Neural cell (in vitro differentiated cells): Measurements from ENCODE around the gene IGF1. TPM values are rescaled to one million over a fixed set of nuclear protein-coding genes. Genes with fewer than 3 reads are reported as not detected.

Experiments
- H2AFZ ChIP-seq: fragments of 200-600, 300-800 bp; sonication (generic), shearing (Covaris generic); 2 replicates; pipeline ENCODE4 v1.6.0; 2014; ENCODE audit warnings: low read depth, mild to moderate bottlenecking, antibody characterized with exemption, low read length, moderate library complexity
- H3F3A ChIP-seq: fragments of 200-600 bp; shearing (Covaris generic); 2 replicates; pipeline ENCODE4 v1.6.1; 2016; ENCODE audit warnings: mild to moderate bottlenecking, moderate library complexity, mixed read lengths, antibody characterized with exemption, low read length; ENCODE audit not compliant: insufficient read depth, poor library complexity, severe bottlenecking
- H3K27ac ChIP-seq: fragments of 200-600, 300-800 bp; sonication (generic), shearing (Covaris generic); 2 replicates; pipeline ENCODE4 v1.5.1; 2014; ENCODE audit warnings: mild to moderate bottlenecking, low read length, moderate library complexity
- H3K27me3 ChIP-seq: fragments of 300-800, 200-600 bp; sonication (generic), shearing (Covaris generic); 2 replicates; pipeline ENCODE4 v1.6.0; 2014; ENCODE audit warnings: mild to moderate bottlenecking, low read depth, low read length, moderate library complexity; ENCODE audit not compliant: insufficient read depth
- H3K36me3 ChIP-seq: fragments of 300-800, 200-600 bp; sonication (generic), shearing (Covaris generic); 2 replicates; pipeline ENCODE4 v1.5.1; 2014; ENCODE audit warnings: mild to moderate bottlenecking, antibody characterized with exemption, low read length, moderate library complexity; ENCODE audit not compliant: insufficient read depth
- H3K4me2 ChIP-seq: fragments of 300-800, 200-600 bp; sonication (generic), shearing (Covaris generic); 2 replicates; pipeline ENCODE4 v1.6.0; 2014; ENCODE audit warnings: mild to moderate bottlenecking, low read length
- H3K4me3 ChIP-seq: fragments of 300-800, 200-600 bp; sonication (generic), shearing (Covaris generic); 2 replicates; pipeline ENCODE4 v1.5.1; 2014; ENCODE audit warnings: mild to moderate bottlenecking, low read length, moderate library complexity
- H3K79me2 ChIP-seq: fragments of 200-600 bp; shearing (Covaris generic); replicated peaks from 2 replicates; pipeline ENCODE4 v1.6.0; 2014; ENCODE audit warnings: mild to moderate bottlenecking, low read length, moderate library complexity; ENCODE audit not compliant: insufficient read depth
- H3K9ac ChIP-seq: fragments of 300-800, 200-600 bp; sonication (generic), shearing (Covaris generic); 2 replicates; pipeline ENCODE4 v1.6.1; 2016; ENCODE audit warnings: mild to moderate bottlenecking, low read length, mixed read lengths
- H3K9me2 ChIP-seq: fragments of 200-600 bp; shearing (Covaris generic); 2 replicates; pipeline ENCODE4 v1.6.1; 2016; ENCODE audit warnings: mild to moderate bottlenecking, low read length, mixed read lengths; ENCODE audit not compliant: insufficient read depth
- H3K9me3 ChIP-seq: fragments of 200-600, 300-800 bp; sonication (generic), shearing (Covaris generic); 2 replicates; pipeline ENCODE4 v1.6.1; 2016; ENCODE audit warnings: mild to moderate bottlenecking, mixed run types, low read length, moderate library complexity, mixed read lengths
- H4K20me1 ChIP-seq: fragments of 200-600 bp; shearing (Covaris generic); 2 replicates; pipeline ENCODE4 v1.6.1; 2016; ENCODE audit warnings: mild to moderate bottlenecking, mixed run types; ENCODE audit not compliant: insufficient read depth
- CTCF ChIP-seq: fragments of 450-650 bp; IDR thresholded peaks from 2 replicates; pipeline ENCODE4 v1.5.1; 2014; ENCODE audit warnings: antibody characterized with exemption, mild to moderate bottlenecking, moderate library complexity; ENCODE audit not compliant: poor library complexity, severe bottlenecking
- EP300 ChIP-seq: fragments of 450-650 bp; conservative IDR thresholded peaks from 2 replicates; pipeline ENCODE4 v1.6.1; 2014; ENCODE audit warnings: antibody characterized with exemption, mild to moderate bottlenecking, moderate library complexity; ENCODE audit not compliant: poor library complexity, severe bottlenecking
- EZH2 ChIP-seq: fragments of 200-600, 300-800 bp; shearing (Covaris generic), sonication (generic); IDR thresholded peaks from 2 replicates; pipeline ENCODE4 v1.6.1; 2014; ENCODE audit warnings: antibody characterized with exemption, low read length, borderline replicate concordance, mild to moderate bottlenecking; ENCODE audit not compliant: insufficient read depth, poor library complexity, severe bottlenecking
- MXI1 ChIP-seq: fragments of 450-650 bp; conservative IDR thresholded peaks from 2 replicates; pipeline ENCODE4 v1.6.1; 2014; ENCODE audit warnings: antibody characterized with exemption, mild to moderate bottlenecking; ENCODE audit not compliant: poor library complexity, severe bottlenecking
- POLR2AphosphoS5 ChIP-seq: IDR thresholded peaks from 2 replicates; pipeline ENCODE4 v1.6.1; 2012
- REST ChIP-seq: IDR thresholded peaks from 2 replicates; pipeline ENCODE4 v1.6.1; 2012; ENCODE audit warnings: borderline replicate concordance
- SMC3 ChIP-seq: fragments of 450-650 bp; conservative IDR thresholded peaks from 2 replicates; pipeline ENCODE4 v1.6.1; 2014; ENCODE audit warnings: antibody characterized with exemption, mild to moderate bottlenecking, moderate library complexity; ENCODE audit not compliant: poor library complexity
- TAF1 ChIP-seq: IDR thresholded peaks from 2 replicates; pipeline ENCODE4 v1.6.1; 2012; ENCODE audit warnings: low read depth
- polyA plus RNA-seq: library from polyadenylated mRNA; depleted of rRNA; stranded (reverse); fragments of >200 nt; gene quantifications from 2 replicates; pipeline ENCODE4 v1.2.3, GENCODE V29; 2014

IGF1 gene
- polyA plus RNA-seq, 1 donor from 2014 or later: not detected

GRCh38 chr12:102441077-102441596 lies 39.2 kb downstream of the IGF1 start:
- TF ChIP-seq MXI1: no peak
- no peak for TF ChIP-seq CTCF
- TF ChIP-seq TAF1: no peak
- no peak for TF ChIP-seq SMC3
- TF ChIP-seq EZH2: no peak
- Histone ChIP-seq H2AFZ (no peak overlapping the region), H4K20me1 (no peaks in the 10 kb centered on the region), H3K9me2 (no peaks in the 10 kb centered on the region), H3K9ac (no peak overlapping the region), H3F3A (no peaks in the 10 kb centered on the region), H3K4me2 (no peak overlapping the region), H3K9me3 (no peaks in the 10 kb centered on the region), H3K4me3 (no peak overlapping the region), H3K79me2 (no peaks in the 10 kb centered on the region), H3K27me3 (no peaks in the 10 kb centered on the region), H3K36me3 (no peaks in the 10 kb centered on the region), H3K27ac (no peak overlapping the region)

GRCh38 chr12:102439426-102440405 lies 40.6 kb downstream of the IGF1 start:
- Histone ChIP-seq H3K27me3 (no peaks in the 10 kb centered on the region), H3K9me3 (no peaks in the 10 kb centered on the region), H3K79me2 (no peaks in the 10 kb centered on the region), H3K4me3 (no peak overlapping the region), H3F3A (no peaks in the 10 kb centered on the region), H3K27ac (no peak overlapping the region), H3K9me2 (no peaks in the 10 kb centered on the region), H2AFZ (no peak overlapping the region), H4K20me1 (no peaks in the 10 kb centered on the region), H3K36me3 (no peaks in the 10 kb centered on the region), H3K9ac (no peak overlapping the region), H3K4me2 (no peak overlapping the region)
- TF ChIP-seq REST (no peak), EP300 (no peak), TAF1 (no peak), EZH2 (no peak), CTCF (no peak), POLR2AphosphoS5 (no peak), MXI1 (no peak), SMC3 (no peak)
